Retinal pigment epithelial cell (primary cell): ENCODE measurements around the gene XRN2.

Experiments used
- DNase-seq: peaks from one replicate; pipeline ENCODE4 v3.0.0-alpha.2; 2010; ENCODE audit warnings: low read depth
- H3K4me3 ChIP-seq: 2 replicates; pipeline ENCODE4 v1.5.1; 2011; ENCODE audit warnings: mild to moderate bottlenecking, low read length, control low read depth, moderate library complexity
- TF ChIP-seq, protein P1 (sequence below): conservative IDR thresholded peaks from 2 replicates; pipeline ENCODE4 v1.5.1; 2011; ENCODE audit warnings: low read depth, low read length, control low read depth, inconsistent platforms

XRN2 gene

DNA sequence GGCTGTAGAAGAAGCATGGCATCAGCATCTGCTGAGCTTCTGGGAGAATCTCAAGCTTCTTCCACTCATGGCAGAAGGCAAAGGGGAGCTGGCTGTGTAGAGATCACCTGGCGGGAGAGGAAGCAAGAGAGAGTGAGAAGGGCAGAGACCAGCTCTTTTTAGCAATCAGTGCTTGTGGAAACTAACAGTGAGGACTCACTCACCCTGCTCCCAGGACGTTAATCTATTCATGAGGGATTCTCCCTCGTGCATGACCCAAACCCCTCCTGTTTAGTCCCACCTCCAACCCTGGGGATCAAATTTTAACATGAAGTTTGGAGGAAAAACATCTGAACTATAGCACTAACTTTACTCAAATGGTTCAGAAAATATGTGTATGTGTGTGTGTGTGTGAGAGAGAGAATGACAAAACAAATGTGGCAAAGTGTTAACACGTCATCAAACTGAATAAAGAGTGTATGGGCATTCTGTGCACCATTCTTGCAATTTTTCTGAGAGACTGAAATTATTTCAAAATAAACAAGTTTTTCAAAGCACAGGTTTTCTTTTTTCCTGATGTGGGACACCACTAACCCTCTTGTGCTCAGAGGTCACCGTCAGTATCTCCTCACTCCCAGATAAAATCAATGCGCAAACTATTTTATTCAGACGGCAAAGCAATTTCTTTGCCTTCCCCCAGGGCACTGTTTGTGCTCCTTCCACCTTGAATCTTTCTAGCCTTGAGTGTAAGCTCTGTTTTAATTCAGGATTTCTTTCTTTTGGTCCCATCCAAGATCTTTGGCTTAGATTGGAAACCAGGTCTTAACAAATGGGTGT, 23.2 kb upstream of the XRN2 start:
- TF ChIP-seq, protein P1, sequence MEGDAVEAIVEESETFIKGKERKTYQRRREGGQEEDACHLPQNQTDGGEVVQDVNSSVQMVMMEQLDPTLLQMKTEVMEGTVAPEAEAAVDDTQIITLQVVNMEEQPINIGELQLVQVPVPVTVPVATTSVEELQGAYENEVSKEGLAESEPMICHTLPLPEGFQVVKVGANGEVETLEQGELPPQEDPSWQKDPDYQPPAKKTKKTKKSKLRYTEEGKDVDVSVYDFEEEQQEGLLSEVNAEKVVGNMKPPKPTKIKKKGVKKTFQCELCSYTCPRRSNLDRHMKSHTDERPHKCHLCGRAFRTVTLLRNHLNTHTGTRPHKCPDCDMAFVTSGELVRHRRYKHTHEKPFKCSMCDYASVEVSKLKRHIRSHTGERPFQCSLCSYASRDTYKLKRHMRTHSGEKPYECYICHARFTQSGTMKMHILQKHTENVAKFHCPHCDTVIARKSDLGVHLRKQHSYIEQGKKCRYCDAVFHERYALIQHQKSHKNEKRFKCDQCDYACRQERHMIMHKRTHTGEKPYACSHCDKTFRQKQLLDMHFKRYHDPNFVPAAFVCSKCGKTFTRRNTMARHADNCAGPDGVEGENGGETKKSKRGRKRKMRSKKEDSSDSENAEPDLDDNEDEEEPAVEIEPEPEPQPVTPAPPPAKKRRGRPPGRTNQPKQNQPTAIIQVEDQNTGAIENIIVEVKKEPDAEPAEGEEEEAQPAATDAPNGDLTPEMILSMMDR, result no peak
- no peak overlapping the region for H3K4me3 ChIP-seq
- no peak for DNase-seq

DNA sequence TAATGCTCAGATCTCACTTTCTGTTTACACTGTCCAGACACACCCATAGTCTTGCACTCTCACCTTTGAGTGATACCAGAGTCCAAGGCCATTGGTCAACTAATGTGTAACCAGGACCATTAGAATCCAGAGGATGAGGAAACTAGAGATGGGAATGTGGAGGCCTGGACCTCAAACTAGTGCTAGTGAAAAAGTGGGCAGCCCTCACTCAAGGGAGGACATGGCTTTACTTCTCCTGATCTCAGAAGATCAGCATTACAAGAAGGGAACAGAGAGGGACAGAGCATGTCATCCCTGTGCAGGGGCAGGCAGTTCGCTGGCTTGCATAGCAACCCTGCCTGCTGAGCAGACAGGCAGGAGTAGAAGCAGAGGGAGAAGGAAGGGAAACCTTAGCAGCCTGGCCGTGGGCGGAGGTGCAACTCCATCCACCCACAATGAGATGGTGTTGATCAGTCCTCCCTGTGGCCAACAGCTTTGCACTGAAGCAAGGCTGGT, 22.6 kb upstream of the XRN2 start:
- TF ChIP-seq, protein P1, result no peak
- DNase-seq, result no peak
- no peak overlapping the region for H3K4me3 ChIP-seq

DNA sequence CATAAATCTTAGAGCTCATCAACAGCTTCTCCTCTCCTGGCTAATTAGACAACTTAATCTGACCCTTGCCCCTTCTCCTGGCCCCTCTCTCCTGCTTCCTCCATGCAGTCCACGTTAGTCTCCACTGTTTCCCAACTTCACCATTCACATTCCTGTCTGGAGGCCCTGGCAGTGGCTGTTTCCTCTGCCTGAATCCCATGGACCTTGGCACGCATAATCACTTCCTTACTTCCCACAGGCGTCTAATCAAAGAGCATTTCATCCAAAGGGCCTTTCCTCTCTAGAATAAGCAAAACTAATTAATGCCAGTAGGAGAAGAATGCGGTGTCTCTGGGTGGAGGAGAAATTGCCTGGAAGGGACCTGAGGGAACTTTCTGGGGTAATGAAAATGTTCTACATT, 16.4 kb upstream of the XRN2 start:
- no peak overlapping the region for H3K4me3 ChIP-seq
- TF ChIP-seq, protein P1, result no peak
- DNase-seq, result no peak

DNA sequence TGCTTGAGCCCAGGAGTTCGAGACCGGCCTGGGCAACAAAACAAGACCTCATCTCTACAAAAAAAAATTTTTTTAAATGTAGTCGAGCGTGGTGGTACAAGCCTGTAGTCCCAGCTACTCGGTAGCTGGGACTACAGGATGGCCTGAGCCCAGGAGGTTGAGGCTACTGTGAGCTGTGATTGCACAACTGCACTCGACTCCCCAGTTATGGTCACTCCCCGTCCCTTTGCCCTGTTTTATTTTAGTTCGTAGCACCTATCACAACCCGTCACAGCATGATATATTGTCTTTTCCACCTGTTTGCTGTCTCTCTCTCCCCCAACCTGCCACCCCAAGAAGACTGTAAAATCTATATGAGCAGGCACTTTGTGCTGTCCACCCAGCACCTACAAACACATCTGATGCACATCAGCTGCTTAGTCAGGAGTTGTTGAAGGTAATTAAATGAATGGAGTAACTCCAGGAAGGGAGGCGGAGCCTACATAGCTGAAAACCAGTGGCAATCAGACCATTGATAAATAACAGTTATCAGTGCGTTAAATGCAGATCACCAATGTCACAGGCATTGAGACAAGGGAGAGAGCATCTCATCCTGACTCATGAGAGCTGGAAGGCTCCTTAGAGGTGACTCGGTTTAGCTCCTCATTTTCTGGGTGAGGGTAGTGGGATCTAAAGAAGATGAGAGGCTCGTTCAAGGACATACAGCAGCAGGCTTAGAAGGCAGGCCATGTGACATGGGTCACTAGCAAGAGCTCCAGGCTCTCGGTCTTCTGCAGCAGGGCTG, 14.4 kb upstream of the XRN2 start:
- no peak overlapping the region for H3K4me3 ChIP-seq
- TF ChIP-seq, protein P1, result no peak
- DNase-seq, result no peak

DNA sequence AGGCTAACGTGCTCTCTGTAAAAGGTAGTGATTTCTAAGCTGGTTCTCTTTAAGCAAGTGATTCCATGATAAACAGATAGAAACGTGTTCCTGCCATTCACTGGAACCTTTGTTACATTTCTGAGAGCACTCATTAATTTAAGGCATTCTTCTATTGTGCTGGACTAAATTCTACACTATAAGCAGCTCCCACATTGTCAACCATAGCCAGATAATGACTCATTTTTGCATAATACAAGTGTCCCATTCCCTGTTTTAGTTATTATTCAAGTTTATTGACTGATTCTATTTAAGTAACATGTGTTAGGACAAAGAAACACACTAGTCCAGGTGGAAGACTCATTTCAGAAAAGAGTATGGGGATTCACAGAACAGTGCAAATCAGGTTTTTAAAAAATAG, 13.5 kb upstream of the XRN2 start:
- H3K4me3 ChIP-seq, result no peak overlapping the region
- TF ChIP-seq, protein P1, result no peak
- DNase-seq, result no peak

- TF ChIP-seq, protein P1, result no peak
- no peak for DNase-seq
- no peak overlapping the region for H3K4me3 ChIP-seq
Observed at GRCh38 chr20:21291026-21291425, 12.1 kb upstream of the XRN2 start.
